Measurements from ENCODE around the gene TMEM145. TPM values are rescaled to one million over a fixed set of nuclear protein-coding genes. Genes with fewer than 3 reads are reported as not detected.
A peak's percentile ranks its signal among the peaks of the same experiment; 100 is the strongest.

TMEM145 gene
- total RNA-seq, 1 experiment from 2014 or later: not detected

DNA sequence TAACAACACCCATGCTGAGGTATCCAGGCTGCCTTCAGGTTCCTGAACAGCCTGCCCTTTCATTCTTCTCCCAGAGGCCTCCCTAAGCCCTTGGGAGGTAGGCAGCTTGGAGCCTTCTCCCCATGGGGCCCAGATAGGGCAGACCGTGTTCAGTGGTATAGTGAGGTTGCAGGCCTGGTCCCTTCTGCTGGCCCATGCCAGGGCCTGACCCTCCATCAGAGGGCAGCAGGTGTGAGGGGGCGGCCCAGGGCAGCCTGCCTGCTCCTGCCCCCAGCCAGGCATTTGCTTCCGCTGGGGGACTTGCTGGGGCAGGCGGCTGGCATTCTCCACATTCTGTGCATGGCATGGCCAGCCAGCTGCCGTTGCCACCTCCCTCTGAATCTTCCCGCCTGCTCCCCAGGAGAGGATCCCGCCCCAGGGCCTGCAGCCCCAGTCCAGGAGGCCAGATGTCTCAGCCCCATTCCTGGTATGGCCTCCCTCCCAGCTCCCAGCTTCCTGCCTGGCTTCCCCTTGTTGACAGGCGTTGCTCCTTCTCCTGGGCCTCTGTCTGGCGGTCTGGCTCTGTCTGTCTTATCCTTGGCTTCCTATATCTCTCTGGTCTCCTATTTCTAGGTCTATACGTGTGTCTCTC is 35.2 kb upstream of the TMEM145 start:
- peak; percentile 80 for DNase-seq (ENCODE audit: low read depth)

DNA sequence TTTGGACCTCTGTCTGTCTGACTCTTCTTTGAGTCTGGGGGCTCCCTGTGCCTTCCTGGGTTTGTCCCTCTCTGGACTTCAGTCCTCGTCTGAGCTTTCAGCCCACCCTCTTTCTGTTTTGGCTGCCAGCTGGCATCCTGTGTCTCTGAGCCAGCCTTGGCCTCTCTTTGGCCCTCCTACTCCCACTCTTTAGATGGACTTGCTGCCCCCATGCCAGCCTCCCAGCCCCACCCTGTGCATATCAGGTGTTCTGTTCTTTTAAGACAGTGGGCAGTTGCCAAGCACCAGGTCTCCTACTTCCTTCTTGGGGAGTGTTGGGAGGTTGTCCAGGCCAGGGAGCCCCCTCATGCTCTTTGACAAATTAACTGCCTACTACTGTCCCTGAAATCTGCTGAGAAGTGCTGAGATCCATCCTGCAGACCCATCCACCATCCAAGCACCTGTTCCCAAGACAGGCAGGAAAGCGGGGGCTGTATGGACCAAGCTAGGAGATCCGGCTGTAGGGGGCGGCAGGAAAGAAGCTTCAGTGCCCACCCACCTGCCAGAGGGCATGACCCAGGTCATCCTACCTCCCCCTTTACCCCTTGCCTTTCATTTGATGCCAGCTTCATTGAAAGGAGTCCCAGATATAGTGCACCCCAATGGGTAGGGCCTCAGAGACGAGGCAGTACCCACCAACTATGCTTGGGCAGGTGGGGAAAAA is 34.5 kb upstream of the TMEM145 start:
- no peak for DNase-seq (ENCODE audit: low read depth)

DNA sequence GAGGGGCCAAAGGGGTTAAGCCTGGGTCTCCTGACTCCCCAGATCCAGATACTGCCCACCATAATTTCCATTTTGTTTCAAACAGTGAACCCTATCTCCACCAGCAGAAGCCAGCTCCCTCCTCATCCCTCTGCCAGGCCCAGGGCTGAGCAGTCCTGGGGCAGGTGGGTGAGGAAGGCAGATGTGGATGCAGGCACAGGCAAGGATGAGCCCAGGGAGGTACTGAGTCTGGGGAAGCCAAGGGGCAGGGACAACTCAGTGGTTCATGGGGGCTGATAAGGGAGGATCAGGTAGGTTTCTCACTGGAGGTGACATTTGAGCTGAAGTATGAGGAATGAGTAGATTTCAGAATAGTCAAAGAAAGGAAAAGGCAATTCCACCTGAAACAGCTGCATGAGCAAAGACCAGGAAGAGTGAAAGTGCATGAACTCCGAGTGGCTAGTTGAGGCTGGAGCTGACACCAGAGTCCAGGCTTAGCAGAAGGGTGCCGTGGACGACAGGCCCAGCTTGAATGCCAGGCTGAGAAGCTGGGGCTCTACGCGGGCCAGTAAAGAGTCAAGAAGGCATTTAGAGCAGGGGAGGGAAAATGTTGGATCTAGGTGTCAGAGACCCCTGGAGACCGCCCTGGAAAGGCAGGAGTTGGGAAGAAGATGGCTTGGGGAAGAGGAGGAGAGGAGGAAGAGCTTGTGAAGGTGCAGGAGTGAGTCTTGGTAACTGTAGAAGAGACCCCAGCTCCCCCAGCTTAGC is 33.8 kb upstream of the TMEM145 start:
- DNase-seq (ENCODE audit: low read depth): no peak

DNA sequence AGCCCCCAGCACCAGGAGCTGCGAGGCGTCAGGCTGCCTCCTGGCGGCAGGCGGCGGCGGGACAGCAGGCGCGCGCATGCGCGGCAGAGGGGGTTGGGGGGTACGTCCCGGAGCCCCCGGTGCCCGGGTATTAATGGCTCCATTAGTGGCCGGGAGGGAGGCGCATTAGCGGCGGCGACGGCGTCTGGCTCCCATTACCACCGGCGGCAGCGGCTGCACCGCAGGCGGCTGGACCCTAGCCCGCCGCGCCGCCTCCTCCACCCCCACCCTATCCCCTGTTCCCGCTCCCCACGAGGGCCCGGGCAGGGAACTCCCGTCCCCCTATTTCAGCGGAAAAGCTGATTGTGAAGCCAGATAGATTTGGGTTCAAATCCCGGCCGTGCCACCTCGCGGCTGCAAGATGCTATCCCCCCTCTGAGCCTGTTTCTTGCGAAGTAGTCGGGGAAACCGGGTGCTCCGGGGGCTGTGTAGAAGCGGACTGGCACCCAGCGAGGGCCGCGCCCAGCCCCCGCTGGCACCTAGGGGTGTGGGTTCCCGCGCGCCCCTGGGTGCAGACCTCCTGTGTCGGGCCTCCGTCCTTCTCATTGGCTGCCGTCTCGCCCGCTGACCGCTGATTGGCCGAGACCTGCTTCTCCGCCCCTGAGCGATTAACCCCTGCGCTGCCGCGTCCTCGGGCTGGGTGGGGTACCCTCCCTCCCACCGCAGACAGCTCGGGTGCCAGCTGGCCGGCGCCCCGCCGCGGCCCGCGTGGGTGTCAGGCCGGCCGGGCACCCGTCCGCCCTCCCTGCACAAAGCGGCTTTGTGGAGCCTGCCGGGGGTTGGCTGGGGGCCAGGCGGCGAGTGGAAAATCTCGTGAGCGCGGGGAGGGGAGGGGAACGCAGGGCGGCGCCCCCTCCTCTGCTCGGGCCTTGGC is 33.0 kb upstream of the TMEM145 start:
- DNase-seq (ENCODE audit: low read depth): peak; percentile 91

DNA sequence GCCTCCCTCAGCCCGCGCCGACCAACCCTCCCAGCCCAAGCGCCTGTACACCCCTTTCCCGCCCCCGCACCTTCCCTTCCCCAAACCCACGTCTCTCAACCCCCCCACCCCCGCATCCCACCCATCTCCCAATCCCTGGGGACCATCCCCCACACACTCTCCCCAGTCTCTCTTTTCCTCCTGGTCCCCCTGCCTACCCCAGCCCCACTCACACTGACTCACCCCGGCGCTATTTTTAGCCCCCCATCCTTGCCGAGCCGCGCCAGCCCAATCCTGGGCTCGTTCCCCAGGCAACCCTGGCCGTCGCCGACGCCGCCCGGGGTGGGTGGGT is 32.3 kb upstream of the TMEM145 start:
- peak; percentile 41 for DNase-seq (ENCODE audit: low read depth)

DNA sequence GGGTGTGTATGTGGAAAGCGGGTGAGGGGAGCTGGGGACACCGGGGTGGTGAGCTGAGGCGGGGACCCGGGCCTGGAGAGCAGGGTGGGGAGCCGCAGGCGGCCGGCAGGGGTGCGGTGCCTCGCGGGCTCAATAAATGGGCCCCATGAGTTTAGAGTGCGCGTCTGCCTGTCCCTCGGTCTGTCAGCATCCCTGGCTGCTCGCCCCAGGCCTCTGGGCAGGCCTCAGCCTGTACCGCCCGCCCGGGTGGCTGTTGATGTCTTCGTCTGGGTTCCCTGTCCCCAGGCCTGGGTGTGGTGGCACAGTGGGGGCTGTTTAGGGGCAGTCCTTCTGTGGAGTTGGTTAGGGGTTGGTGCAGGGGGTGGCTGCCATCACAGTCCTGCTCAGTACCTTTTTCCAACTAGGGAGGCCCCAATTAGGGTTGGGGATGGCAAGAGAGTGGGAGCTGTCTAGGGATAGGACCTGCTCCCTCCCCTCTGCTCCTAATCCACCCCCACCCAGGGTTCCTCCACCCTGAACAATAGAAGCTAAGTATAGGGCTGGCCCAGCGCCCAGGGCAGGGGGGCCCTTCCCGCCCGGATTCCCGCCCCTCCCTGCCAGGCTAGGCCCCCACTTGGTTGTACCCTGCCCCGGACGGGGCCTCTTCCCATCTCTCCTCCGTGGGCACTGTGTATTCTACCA is 31.8 kb upstream of the TMEM145 start:
- no peak for DNase-seq (ENCODE audit: low read depth)

DNA sequence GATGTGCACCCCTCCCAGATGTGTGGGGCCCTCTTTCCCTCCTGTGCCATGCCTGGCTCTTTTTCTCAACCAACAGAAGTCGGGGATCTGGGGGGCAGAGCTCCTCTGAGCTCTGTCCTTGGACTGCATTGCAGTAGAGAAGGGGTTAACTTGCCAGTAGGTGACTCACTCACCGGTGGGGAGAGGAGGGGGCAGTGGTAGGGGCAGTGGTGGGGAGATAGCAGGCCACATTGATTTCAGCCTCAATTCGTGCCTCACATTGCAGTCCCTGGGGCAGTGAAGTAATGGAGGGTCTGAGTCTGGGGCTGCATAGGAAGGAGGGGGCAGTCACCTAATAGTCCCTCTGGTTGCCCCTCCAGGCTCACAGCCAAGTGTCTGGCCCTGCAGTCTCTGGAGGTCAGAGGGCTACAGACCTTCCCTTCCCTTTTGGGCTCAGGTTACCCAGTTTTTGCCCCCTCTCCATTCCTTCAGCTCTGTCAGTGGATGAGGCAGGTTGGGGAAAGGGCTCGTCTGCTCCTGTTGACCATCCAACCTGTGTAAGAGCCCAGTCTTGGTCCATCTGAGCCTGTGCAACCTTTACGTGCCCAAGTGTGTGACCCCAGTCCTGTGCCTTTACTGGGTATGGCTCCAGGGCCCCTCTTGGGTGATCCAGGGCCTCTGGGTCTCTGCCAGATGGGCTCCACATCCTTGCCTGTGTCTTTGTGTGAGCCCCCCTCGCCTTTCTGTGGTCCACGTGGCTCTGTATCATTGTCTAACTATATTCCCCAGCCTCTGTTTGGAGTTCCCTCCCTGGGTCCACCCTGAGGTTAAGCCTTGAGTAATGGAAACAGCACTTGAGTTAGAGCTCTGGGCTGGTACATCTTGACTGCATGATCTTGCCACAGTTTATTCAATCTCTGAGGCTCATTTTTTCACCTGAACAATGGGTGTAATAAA is 31.0 kb upstream of the TMEM145 start:
- DNase-seq (ENCODE audit: low read depth): peak; percentile 36

DNA sequence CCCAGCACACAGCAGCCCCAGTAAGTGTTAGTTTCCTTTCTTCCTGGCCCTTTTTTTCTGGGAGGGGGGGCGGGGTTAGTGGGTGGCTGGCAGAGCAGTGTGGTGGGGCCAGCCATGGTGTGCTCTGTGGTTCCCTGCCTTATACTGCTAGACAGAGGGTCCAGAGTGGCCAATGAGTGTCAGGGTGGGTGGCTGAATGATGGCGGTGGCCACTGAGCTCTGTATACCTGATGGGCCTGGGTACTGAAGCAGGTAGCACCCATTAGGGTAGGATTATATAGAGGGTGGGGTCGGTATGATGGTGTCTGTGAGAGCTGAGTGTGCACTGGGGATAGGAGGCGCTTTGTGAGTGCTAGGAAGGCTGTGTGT is 30.3 kb upstream of the TMEM145 start:
- no peak for DNase-seq (ENCODE audit: low read depth)

DNA sequence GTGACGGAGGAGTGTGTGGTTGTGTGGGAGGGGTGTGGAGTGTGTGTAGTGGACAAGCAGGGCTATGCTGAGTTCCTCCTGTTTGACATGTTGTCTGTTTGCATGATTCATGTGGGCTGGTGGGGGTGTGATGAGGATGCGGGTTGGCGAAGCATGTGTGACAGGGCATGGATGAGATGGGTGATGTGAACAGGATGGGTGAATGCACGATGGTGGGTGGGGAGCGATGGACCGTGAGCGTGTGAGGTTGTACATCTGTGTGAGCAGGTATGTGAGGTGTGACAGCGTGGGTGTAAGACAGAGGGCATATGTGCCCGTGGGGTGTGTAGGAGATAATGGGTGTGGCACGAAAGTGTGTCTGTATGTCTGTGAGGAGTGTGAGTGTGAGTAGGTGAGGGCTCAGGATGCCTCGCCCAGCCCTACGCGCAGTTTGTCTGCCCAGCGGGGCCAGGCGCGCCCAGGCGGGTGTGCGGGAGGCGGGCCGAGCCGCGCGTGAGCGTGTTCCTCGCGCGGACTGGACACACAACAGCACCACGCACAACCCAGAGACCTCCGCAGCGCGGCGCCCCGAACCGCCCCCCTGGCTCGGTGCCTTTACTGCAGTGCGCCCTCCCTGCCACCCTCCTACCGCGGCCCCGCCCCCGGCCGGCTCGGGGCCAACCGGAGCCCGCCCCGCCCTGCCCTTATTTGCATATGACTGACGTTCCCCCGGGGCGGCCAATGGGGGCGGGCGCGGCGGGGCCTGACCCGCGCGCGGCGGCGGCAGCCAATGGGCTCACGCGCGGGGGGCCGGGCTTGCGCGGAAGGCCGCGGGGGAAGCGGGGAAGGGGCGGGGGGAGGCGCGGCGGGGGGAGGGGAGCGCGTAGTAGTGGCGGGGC is 29.7 kb upstream of the TMEM145 start:
- peak; percentile 91 for DNase-seq (ENCODE audit: low read depth)

DNA sequence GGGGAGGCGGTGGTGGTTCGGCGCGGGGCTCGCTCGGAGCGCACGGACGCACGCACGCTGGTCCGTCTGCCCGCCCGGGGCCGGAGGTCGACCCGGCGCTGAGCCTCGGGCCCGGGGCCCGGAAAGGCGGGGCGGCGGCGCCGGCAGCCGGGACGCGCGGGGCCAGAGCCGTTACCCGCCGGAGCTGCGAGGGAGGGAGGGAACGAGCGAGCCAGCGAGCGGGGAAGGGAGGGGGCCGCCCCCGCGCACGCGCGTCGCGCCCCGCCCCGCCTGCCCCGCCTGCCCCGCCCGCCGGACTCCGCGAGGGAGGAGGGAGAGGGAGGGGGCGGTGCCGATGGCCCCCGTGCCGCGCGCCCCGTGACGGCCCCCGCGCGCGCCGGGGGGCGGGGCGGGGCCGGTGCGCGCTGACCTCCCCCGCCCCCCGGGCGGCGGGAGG is 29.0 kb upstream of the TMEM145 start:
- peak; percentile 68 for DNase-seq (ENCODE audit: low read depth)

DNA sequence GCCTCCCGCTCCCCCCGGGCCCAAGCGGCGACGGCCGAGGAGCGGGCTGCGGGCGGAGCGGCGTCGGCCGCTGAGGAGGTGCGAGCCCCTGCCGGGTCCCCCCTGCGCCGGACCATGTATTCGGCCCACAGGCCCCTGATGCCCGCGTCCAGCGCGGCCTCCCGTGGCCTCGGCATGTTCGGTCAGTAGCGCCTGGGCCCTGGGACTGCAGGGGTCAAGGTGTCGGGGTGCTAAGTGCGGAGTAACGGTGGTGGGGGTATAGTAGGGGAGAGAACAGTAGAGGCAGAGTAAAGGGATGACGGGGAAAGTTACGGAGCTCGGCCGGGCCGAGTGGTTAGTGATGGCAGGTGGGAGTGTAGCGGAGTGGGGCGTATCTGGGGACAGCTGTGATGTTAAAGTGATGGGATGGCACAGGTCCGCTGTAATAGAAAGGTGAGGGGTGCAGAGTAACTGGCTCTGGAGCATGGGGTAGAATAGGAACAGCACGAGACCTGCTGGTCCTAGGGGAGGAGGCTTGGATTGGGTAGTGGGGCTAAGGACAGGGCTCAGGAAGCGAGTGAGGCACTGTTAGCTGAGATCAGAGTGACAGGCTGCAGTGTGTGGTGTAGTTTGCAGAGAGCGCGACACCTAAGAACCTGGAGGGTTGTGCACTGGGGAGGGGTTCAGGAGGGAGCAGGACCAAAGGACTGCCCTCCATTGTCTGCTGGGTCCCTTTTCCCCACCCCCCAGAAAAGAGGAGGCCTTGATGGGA is 28.3 kb upstream of the TMEM145 start:
- no peak for DNase-seq (ENCODE audit: low read depth)

DNA sequence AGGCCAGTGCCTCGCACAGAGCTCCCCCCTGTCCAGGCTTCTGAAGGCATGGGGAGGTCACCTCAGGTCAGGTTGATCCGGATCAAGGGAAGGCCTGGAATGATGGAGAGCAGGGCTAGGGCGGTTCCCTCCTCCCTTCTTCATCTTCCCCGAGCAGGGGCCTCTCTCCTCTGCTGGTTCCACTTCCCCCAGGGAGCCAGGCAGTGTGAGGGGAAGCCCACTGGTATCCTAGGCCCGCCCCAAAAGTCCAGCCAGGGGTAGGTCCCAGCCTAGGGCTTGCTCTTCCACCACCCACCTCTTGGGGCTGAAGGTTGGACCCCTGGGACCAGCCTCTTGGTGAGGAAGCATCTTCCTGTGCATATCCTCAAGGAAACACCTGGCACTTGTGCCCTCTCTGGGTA is 27.6 kb upstream of the TMEM145 start:
- no peak for DNase-seq (ENCODE audit: low read depth)

DNA sequence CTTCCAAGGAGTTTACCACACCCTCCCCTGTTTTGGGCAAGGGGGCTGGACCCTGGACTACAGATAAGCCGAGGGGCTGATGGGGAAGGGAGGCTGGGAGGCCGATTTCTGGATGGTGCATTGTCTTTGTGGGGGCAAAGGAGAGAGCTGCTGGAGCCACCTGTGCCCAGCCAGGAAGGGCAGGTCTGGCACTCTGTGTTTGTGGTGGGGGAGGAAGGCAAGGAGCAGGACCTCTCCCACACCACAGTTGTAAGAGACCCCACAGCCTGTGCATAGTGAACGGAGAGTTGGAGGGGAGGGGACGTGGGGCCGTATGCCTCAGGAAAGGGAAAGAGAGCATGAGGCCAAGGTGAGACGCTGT is 27.1 kb upstream of the TMEM145 start:
- no peak for DNase-seq (ENCODE audit: low read depth)

DNA sequence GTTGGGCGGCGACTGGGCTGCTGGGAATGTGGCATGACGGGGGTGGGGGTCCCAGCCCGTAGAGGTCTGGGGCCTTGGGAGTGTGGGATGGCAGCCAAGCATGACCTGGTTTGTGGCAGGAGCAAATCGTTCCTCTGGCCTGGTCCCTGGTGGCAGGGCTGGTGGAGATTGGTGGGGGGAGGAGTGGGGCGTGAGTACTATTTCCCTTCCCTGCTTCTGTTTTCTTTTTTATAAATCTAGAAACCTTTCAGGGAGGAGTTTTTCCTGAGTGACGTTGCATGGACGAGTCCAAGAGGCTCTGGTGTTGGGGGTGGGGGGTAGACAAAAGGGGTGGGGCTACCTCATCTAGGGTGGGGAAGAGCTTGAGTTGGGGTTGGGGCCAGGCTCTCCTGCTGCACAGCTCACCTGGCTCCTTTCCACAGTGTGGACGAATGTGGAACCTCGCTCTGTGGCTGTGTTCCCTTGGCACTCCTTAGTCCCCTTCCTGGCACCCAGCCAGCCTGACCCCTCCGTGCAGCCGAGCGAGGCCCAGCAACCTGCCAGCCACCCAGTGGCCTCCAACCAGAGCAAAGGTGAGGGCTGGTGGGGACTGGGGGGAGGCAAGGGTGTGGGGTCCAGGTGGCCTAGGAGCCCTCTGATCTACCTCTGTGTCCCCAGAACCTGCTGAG is 26.6 kb upstream of the TMEM145 start:
- DNase-seq (ENCODE audit: low read depth): no peak

DNA sequence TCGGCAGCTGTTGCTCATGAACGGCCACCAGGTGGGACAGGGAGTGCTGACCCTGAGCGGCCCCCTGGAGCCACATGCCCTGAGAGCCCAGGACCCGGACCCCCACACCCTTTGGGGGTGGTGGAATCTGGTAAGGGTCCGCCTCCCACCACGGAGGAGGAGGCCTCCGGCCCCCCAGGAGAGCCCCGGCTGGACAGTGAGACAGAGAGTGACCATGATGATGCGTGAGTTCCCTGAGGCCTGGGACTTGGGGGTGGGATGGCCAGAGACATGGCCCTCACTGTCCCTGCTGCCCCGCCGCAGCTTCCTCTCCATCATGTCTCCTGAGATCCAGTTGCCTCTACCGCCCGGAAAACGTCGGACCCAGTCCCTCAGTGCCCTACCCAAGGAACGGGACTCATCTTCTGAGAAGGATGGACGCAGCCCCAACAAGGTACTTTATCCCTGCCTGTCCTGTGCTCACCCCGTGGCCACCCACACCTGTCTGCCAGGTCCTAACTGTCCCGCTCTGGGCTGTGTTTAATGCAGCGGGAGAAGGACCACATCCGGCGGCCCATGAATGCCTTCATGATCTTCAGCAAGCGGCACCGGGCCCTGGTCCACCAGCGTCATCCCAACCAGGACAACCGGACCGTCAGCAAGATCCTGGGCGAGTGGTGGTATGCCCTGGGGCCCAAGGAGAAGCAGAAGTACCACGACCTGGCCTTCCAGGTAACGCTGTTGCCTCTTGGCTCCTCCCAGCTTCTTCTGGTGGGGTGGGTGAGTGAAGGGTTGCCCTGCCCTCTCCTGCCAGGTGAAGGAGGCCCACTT is 25.9 kb upstream of the TMEM145 start:
- no peak for DNase-seq (ENCODE audit: low read depth)

DNA sequence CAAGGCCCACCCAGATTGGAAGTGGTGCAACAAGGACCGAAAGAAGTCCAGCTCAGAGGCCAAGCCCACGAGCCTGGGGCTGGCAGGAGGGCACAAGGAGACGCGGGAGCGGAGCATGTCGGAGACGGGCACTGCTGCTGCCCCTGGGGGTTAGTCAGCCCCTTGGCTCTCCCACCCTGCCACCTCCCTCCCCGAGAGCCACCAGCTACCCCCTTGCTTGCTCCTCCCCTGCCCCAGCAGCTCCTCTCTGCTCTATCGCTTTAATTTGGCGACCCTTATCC is 25.3 kb upstream of the TMEM145 start:
- DNase-seq (ENCODE audit: low read depth): no peak

DNA sequence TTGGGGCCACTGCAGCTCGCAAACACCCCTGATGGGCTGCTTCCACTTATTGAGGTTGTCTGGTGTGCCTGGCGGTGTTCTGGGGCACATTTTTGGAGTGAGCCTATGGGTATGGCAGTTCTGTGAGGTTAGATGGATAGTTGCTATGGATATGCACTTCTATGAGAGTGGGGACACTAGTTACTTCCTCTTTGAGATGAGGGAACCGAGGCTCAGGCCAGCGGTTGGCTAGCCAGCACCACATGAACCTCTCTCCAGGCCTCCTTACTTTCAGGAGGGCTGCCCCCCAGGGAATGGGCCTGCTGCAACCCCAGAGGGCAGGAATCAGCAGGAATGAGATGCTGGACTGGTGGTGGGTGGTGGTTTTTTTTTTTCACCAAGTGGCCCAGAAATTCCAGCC is 24.7 kb upstream of the TMEM145 start:
- no peak for DNase-seq (ENCODE audit: low read depth)
